Measurements from ENCODE around the gene MYLK. TPM values are rescaled to one million over a fixed set of nuclear protein-coding genes. Genes with fewer than 3 reads are reported as not detected.

Gene MYLK
- total and polyA plus RNA-seq, 10 of the 15 experiments (the other 5 are each of a cell fraction or from before 2014, with no cell fraction given): 0.04 to 1.6 (median 0.42) TPM; not detected in 1

DNA sequence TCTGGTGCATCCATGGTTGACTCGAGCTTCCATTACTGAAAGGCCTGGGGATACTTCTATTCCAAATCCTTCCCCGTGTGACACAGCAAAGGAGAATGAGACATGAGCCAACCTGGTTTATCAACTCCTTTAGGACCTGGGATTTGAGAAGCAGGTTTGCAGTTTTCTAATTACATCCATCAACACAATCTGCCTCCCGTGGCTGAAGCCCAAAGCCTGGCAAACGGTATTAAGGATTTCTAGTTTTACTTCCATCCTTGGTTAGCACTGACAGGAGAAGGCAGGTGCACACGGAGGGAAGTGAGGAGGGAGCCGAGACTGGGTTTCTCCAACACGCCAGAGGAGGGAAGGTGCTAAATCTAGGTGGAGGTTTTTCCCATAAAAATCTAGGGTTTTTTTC is 79.0 kb downstream of the MYLK start:
- H3K9ac ChIP-seq (ENCODE audit: control insufficient read depth, insufficient read depth, low read length): no peak overlapping the region
- POLR2A ChIA-PET: no interaction called here
- TF ChIP-seq NFIC (IDR thresholded peaks at IDR 0.05; ENCODE audit: low read depth, low read length): no peak
- TF ChIP-seq, protein P1, sequence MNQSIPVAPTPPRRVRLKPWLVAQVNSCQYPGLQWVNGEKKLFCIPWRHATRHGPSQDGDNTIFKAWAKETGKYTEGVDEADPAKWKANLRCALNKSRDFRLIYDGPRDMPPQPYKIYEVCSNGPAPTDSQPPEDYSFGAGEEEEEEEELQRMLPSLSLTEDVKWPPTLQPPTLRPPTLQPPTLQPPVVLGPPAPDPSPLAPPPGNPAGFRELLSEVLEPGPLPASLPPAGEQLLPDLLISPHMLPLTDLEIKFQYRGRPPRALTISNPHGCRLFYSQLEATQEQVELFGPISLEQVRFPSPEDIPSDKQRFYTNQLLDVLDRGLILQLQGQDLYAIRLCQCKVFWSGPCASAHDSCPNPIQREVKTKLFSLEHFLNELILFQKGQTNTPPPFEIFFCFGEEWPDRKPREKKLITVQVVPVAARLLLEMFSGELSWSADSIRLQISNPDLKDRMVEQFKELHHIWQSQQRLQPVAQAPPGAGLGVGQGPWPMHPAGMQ (IDR thresholded peaks at IDR 0.05; ENCODE audit: borderline replicate concordance): no peak
- RAD21 ChIA-PET (ENCODE audit: unreplicated experiment): no interaction called here
- no peak for ATAC-seq
- no peak overlapping the region for H3K4me3 ChIP-seq
- intact Hi-C loops (cut with micrococcal nuclease; ENCODE audit: unreplicated experiment): no loop called here
- H3K79me2 ChIP-seq (ENCODE audit: control insufficient read depth, insufficient read depth, low read length): no peaks in the 10 kb centered on the region
- H3K9me3 ChIP-seq (replicated peaks; ENCODE audit: control insufficient read depth, insufficient read depth, low read length): no peaks in the 10 kb centered on the region
- CTCF ChIA-PET: no interaction called here
- in situ Hi-C loops (cut with MboI): no loop called here
- no peak overlapping the region for H3K4me2 ChIP-seq (ENCODE audit: control insufficient read depth, insufficient read depth)
- no peaks in the 10 kb centered on the region for H3K36me3 ChIP-seq (ENCODE audit: control insufficient read depth in 2 of 2, insufficient read depth in 2 of 2, low read length in 1 of 2)
- H3K4me1 ChIP-seq (ENCODE audit: control insufficient read depth, insufficient read depth, low read length): no peaks in the 10 kb centered on the region
- no peak for FAIRE-seq
- SMC1A ChIA-PET (ENCODE audit: uncharacterized antibody, unreplicated experiment): interaction anchor here (1.5 kb wide), 1 partner anchor 12 kb away, joined by 3 read pairs; no protein-coding TSS in a partner anchor
- no peak overlapping the region for H2AFZ ChIP-seq (ENCODE audit: control insufficient read depth, low read depth, low read length)
- DNase-seq (ENCODE audit: low read depth, low spot score): no peak
- WGBS (ENCODE audit: insufficient coverage, insufficient replicate concordance, low lambda C conversion rate, missing lambda C conversion rate): 34% methylated on average over 7 of the region's 7 CpGs
- H3K27ac ChIP-seq (ENCODE audit: control insufficient read depth, insufficient read depth): no peak overlapping the region
- H3K27me3 ChIP-seq (replicated peaks in 1 of 2; ENCODE audit: control insufficient read depth in 2 of 2, insufficient read depth in 2 of 2, low read length in 1 of 2): no peaks in the 10 kb centered on the region
- BruUV-seq (replicated peaks): no TSS peak
- H4K20me1 ChIP-seq (ENCODE audit: control insufficient read depth, insufficient read depth): no peaks in the 10 kb centered on the region

DNA sequence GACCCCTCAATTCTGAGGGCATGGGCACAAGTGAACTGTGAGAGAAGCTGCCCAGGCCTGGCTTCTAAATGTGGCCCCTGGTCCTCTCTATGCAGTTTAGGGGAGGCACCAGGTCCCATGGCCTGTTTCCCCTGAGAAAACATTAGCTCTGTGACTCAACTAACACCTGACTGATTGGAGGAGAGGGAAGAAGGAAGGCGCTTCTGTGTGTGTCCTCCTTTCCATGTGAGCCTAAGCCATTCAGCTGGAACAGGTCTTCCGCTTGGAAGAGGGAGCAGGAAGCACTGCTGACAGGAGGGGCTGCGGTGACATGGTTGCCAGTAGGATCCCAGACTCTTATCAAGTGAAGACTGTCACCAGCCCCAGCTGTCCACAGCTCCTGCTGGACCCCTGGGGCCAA is 79.5 kb downstream of the MYLK start:
- Histone ChIP-seq H3K9me3 (replicated peaks; ENCODE audit: control insufficient read depth, insufficient read depth, low read length) (no peaks in the 10 kb centered on the region), H3K79me2 (ENCODE audit: control insufficient read depth, insufficient read depth, low read length) (no peaks in the 10 kb centered on the region), H3K4me1 (ENCODE audit: control insufficient read depth, insufficient read depth, low read length) (no peaks in the 10 kb centered on the region), H3K36me3 (ENCODE audit: control insufficient read depth in 2 of 2, insufficient read depth in 2 of 2, low read length in 1 of 2) (no peaks in the 10 kb centered on the region), H3K4me3 (no peak overlapping the region), H3K9ac (ENCODE audit: control insufficient read depth, insufficient read depth, low read length) (no peak overlapping the region), H2AFZ (ENCODE audit: control insufficient read depth, low read depth, low read length) (no peak overlapping the region), H3K27ac (ENCODE audit: control insufficient read depth, insufficient read depth) (no peak overlapping the region), H3K27me3 (replicated peaks in 1 of 2; ENCODE audit: control insufficient read depth in 2 of 2, insufficient read depth in 2 of 2, low read length in 1 of 2) (no peaks in the 10 kb centered on the region), H4K20me1 (ENCODE audit: control insufficient read depth, insufficient read depth) (no peaks in the 10 kb centered on the region), H3K4me2 (ENCODE audit: control insufficient read depth, insufficient read depth) (no peak overlapping the region)
- FAIRE-seq (no peak), DNase-seq (ENCODE audit: low read depth, low spot score) (no peak), ATAC-seq (no peak)
- TF ChIP-seq BACH1 (IDR thresholded peaks at IDR 0.05; ENCODE audit: borderline replicate concordance): no peak
- TF ChIP-seq MYB (IDR thresholded peaks at IDR 0.05; ENCODE audit: borderline replicate concordance, low read depth, low read length): no peak
- no peak for TF ChIP-seq RBBP5 (conservative IDR thresholded peaks at IDR 0.05)
- TF ChIP-seq STAT3 (IDR thresholded peaks at IDR 0.05; ENCODE audit: low read depth, low read length): no peak
- TF ChIP-seq, protein P2, sequence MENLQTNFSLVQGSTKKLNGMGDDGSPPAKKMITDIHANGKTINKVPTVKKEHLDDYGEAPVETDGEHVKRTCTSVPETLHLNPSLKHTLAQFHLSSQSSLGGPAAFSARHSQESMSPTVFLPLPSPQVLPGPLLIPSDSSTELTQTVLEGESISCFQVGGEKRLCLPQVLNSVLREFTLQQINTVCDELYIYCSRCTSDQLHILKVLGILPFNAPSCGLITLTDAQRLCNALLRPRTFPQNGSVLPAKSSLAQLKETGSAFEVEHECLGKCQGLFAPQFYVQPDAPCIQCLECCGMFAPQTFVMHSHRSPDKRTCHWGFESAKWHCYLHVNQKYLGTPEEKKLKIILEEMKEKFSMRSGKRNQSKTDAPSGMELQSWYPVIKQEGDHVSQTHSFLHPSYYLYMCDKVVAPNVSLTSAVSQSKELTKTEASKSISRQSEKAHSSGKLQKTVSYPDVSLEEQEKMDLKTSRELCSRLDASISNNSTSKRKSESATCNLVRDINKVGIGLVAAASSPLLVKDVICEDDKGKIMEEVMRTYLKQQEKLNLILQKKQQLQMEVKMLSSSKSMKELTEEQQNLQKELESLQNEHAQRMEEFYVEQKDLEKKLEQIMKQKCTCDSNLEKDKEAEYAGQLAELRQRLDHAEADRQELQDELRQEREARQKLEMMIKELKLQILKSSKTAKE (IDR thresholded peaks at IDR 0.05; ENCODE audit: low read depth, poor library complexity, severe bottlenecking): no peak
- TF ChIP-seq, protein P3, sequence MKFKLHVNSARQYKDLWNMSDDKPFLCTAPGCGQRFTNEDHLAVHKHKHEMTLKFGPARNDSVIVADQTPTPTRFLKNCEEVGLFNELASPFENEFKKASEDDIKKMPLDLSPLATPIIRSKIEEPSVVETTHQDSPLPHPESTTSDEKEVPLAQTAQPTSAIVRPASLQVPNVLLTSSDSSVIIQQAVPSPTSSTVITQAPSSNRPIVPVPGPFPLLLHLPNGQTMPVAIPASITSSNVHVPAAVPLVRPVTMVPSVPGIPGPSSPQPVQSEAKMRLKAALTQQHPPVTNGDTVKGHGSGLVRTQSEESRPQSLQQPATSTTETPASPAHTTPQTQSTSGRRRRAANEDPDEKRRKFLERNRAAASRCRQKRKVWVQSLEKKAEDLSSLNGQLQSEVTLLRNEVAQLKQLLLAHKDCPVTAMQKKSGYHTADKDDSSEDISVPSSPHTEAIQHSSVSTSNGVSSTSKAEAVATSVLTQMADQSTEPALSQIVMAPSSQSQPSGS (IDR thresholded peaks at IDR 0.05; ENCODE audit: low read length): no peak
- no peak for TF ChIP-seq SUPT20H (IDR thresholded peaks at IDR 0.05; ENCODE audit: borderline replicate concordance, control insufficient read depth, low read depth, low read length)
- TF ChIP-seq MEF2B (IDR thresholded peaks at IDR 0.05; ENCODE audit: partially characterized antibody, poor library complexity, severe bottlenecking): no peak
- ChIA-PET POLR2A (no interaction called here), RAD21 (ENCODE audit: unreplicated experiment) (no interaction called here), SMC1A (ENCODE audit: uncharacterized antibody, unreplicated experiment) (interaction anchor here (1.5 kb wide), 1 partner anchor 13 kb away, joined by 3 read pairs; no protein-coding TSS in a partner anchor), CTCF (no interaction called here)
- intact Hi-C loops (cut with micrococcal nuclease; ENCODE audit: unreplicated experiment) (no loop called here), in situ Hi-C loops (cut with MboI) (no loop called here)
- 52% methylated on average over 3 of the region's 3 CpGs for WGBS (ENCODE audit: insufficient coverage, insufficient replicate concordance, low lambda C conversion rate, missing lambda C conversion rate)
- BruUV-seq (replicated peaks): no TSS peak
